GM21381 (cell line): ENCODE data around the gene UBFD1.
"Not testable (repeated sequence)": the region's sequence is repeated elsewhere in the genome, so short reads cannot be mapped to it uniquely, and the experiment has no call there.

ENCODE experiments used
- ATAC-seq: cut with Tn5 transposase; IDR thresholded peaks from one replicate; pipeline ENCODE4 v1.9.1; 2021; ENCODE audit warnings: mild to moderate bottlenecking, moderate library complexity; ENCODE audit not compliant: unreplicated experiment

Gene UBFD1

GRCh38 chr16:23564575-23565363, 7.2 kb downstream of the UBFD1 start:
- no peak for ATAC-seq

- ATAC-seq: no peak
These were observed 9.2 kb downstream of the UBFD1 start for GRCh38 chr16:23566724-23567123.

GRCh38 chr16:23567602-23568001, 10.1 kb downstream of the UBFD1 start:
- no peak for ATAC-seq

GRCh38 chr16:23570992-23571632, 13.6 kb downstream of the UBFD1 start:
- no peak for ATAC-seq

GRCh38 chr16:23571895-23572294, 14.4 kb downstream of the UBFD1 start:
- no peak for ATAC-seq

GRCh38 chr16:23572394-23572793, 14.9 kb downstream of the UBFD1 start:
- no peak for ATAC-seq

- no peak for ATAC-seq
These were observed 16.3 kb downstream of the UBFD1 start for GRCh38 chr16:23573817-23574216.

GRCh38 chr16:23575834-23576233, 18.3 kb downstream of the UBFD1 start:
- ATAC-seq: no peak

GRCh38 chr16:23577493-23577892, 20.0 kb downstream of the UBFD1 start:
- no peak for ATAC-seq

- no peak for ATAC-seq
These were observed 20.7 kb downstream of the UBFD1 start for GRCh38 chr16:23578101-23578830.

GRCh38 chr16:23579371-23579770, 21.8 kb downstream of the UBFD1 start:
- ATAC-seq: no peak

GRCh38 chr16:23580391-23580790, 22.9 kb downstream of the UBFD1 start:
- ATAC-seq: no peak

- ATAC-seq: no peak
These were observed 24.2 kb downstream of the UBFD1 start for GRCh38 chr16:23581764-23582163.

GRCh38 chr16:23583271-23583670, 25.7 kb downstream of the UBFD1 start:
- not testable (repeated sequence) for ATAC-seq

GRCh38 chr16:23584186-23585076, 26.9 kb downstream of the UBFD1 start:
- no peak for ATAC-seq

- no peak for ATAC-seq
These were observed 30.2 kb downstream of the UBFD1 start for GRCh38 chr16:23587726-23588125.

GRCh38 chr16:23590181-23590580, 32.7 kb downstream of the UBFD1 start:
- no peak for ATAC-seq

GRCh38 chr16:23594186-23594585, 36.7 kb downstream of the UBFD1 start:
- ATAC-seq: no peak

- ATAC-seq: no peak
These were observed 37.9 kb downstream of the UBFD1 start for GRCh38 chr16:23595246-23595950.
